MCF 10A (cell line): ENCODE results near the gene PTPRM. TPM values are rescaled to one million over a fixed set of nuclear protein-coding genes. Genes with fewer than 3 reads are reported as not detected.
A peak's percentile ranks its signal among the peaks of the same experiment; 100 is the strongest.
"Not testable (repeated sequence)": the region's sequence is repeated elsewhere in the genome, so short reads cannot be mapped to it uniquely, and the experiment has no call there.

Source experiments
- BruUV-seq: library from RNA; stranded (reverse); fragments of 400-500 nt; replicated peaks from 2 replicates; lab custom pipeline; 2021; lab: Mats Ljungman, UMichigan
- CTCF ChIA-PET: fragments of 300-600 bp; sonication (Branson Sonifier 250); formaldehyde crosslinking; extraction: SDS; loops from one replicate; lab custom pipeline; 2021; ENCODE audit warnings: antibody characterized with exemption, inconsistent platforms; lab: Yijun Ruan, JAX
- POLR2A ChIA-PET: fragments of 300-600, 350-650 bp; sonication (Branson Sonifier 250); formaldehyde crosslinking; extraction: SDS; loops from one replicate; lab custom pipeline; 2020; ENCODE audit warnings: antibody characterized with exemption, inconsistent platforms; lab: Yijun Ruan, JAX
- DNase-seq: peaks from one replicate; pipeline ENCODE4 v3.0.0-alpha.2; 2018; ENCODE audit not compliant: unreplicated experiment
- H3K27ac Mint-ChIP-seq: one replicate; pipeline ENCODE4 v1.8.0; 2022; ENCODE audit warnings: mild to moderate bottlenecking, low read depth, mixed read lengths; ENCODE audit not compliant: unreplicated experiment
- H3K27me3 Mint-ChIP-seq: one replicate; pipeline ENCODE4 v1.8.0; 2022; ENCODE audit warnings: mixed read lengths; ENCODE audit not compliant: insufficient read depth, unreplicated experiment
- H3K36me3 Mint-ChIP-seq: one replicate; pipeline ENCODE4 v1.8.0; 2022; ENCODE audit warnings: mild to moderate bottlenecking, moderate library complexity, mixed read lengths; ENCODE audit not compliant: insufficient read depth, unreplicated experiment
- H3K4me1 Mint-ChIP-seq: one replicate; pipeline ENCODE4 v1.8.0; 2022; ENCODE audit warnings: mixed read lengths; ENCODE audit not compliant: insufficient read depth, unreplicated experiment
- H3K4me3 Mint-ChIP-seq: one replicate; pipeline ENCODE4 v1.8.0; 2022; ENCODE audit warnings: mild to moderate bottlenecking, moderate library complexity, mixed read lengths; ENCODE audit not compliant: unreplicated experiment
- H3K9me3 Mint-ChIP-seq: one replicate; pipeline ENCODE4 v1.8.0; 2022; ENCODE audit warnings: mixed read lengths; ENCODE audit not compliant: unreplicated experiment
- intact Hi-C: fragments of 100-400 bp; cut with micrococcal nuclease; formaldehyde crosslinking; loops from 2 replicates; pipeline ENCODE4 v1.14.1; 2022
- total RNA-seq: library from RNA; stranded (reverse); gene quantifications from 2 replicates; pipeline ENCODE4 v1.2.3, GENCODE V29; 2022
- TF ChIP-seq, protein P1 (sequence below): fragments of 200-600 bp; IDR thresholded peaks from one replicate; pipeline ENCODE4 v1.8.0; 2022; ENCODE audit warnings: antibody characterized with exemption, mild to moderate bottlenecking; ENCODE audit not compliant: unreplicated experiment

Gene PTPRM
- total RNA-seq, 1 experiment from 2014 or later: 82.8 TPM

DNA sequence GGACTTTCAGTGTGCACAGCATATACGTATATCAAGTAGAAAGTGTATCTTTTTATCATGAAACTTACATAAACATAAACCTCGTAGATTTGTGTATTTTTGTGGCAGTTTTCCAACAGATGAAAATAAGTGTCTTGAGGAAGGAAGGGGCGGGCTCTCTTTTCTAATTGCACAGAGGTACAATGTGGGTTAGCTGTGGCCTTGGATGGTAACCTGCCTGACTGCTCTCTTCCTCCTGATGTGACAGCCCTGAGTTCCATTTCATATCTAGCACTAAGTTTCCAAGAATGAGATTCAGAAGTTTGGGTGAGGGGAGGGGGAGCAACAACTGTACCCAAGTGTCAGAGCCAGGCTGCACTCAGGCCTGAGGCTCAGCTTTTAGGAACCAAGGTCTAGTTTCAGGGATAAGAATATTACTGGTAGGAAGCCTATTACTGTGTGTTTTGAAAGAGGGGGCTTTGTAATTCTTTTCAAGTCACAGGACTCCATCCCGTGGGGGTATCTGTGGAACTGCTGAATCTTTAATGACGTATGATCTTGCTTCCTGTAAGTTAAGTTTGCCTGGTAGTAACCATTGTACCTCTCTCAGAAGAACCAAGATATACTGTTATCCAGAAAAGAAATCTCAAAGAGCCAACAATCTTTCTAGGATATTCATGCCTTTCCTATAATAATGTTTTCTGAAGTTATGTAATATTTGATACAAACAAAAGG is 483.7 kb downstream of the PTPRM start:
- POLR2A ChIA-PET: no interaction called here
- Mint-ChIP-seq H3K9me3 (no peaks in the 10 kb centered on the region), H3K27ac (no peak overlapping the region), H3K4me1 (peaks cover 26% of the 10 kb centered on the region), H3K4me3 (no peak overlapping the region), H3K36me3 (peaks cover 6% of the 10 kb centered on the region), H3K27me3 (no peaks in the 10 kb centered on the region)
- TF ChIP-seq, protein P1, sequence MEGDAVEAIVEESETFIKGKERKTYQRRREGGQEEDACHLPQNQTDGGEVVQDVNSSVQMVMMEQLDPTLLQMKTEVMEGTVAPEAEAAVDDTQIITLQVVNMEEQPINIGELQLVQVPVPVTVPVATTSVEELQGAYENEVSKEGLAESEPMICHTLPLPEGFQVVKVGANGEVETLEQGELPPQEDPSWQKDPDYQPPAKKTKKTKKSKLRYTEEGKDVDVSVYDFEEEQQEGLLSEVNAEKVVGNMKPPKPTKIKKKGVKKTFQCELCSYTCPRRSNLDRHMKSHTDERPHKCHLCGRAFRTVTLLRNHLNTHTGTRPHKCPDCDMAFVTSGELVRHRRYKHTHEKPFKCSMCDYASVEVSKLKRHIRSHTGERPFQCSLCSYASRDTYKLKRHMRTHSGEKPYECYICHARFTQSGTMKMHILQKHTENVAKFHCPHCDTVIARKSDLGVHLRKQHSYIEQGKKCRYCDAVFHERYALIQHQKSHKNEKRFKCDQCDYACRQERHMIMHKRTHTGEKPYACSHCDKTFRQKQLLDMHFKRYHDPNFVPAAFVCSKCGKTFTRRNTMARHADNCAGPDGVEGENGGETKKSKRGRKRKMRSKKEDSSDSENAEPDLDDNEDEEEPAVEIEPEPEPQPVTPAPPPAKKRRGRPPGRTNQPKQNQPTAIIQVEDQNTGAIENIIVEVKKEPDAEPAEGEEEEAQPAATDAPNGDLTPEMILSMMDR: no peak
- CTCF ChIA-PET: no interaction called here
- DNase-seq: no peak
- intact Hi-C loops: no loop called here
- no TSS peak for BruUV-seq

DNA sequence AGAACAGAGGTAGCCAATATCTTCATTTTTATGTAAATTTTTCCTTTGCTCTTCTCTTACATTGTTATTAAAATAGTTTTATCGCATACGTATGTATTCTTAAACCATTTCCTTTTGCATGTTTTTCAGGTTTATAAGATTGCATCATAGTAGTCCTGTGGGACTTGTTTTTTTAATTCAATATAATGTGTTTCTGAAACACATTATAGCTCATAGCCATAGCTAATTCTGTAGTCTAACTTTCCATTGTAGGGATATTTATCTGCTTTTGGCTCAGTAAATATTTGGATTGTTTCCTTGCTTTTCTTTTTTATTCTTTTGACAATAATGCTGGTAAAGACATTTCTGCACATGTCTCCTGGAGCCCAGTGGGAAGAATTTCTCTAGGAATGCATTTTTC is 484.3 kb downstream of the PTPRM start:
- TF ChIP-seq, protein P1: no peak
- Mint-ChIP-seq H3K36me3 (peaks cover 4% of the 10 kb centered on the region), H3K4me3 (no peak overlapping the region), H3K4me1 (peaks cover 20% of the 10 kb centered on the region), H3K27me3 (no peaks in the 10 kb centered on the region), H3K27ac (no peak overlapping the region), H3K9me3 (no peaks in the 10 kb centered on the region)
- DNase-seq: no peak
- intact Hi-C loops: no loop called here
- no TSS peak for BruUV-seq
- POLR2A ChIA-PET: no interaction called here
- CTCF ChIA-PET: no interaction called here

DNA sequence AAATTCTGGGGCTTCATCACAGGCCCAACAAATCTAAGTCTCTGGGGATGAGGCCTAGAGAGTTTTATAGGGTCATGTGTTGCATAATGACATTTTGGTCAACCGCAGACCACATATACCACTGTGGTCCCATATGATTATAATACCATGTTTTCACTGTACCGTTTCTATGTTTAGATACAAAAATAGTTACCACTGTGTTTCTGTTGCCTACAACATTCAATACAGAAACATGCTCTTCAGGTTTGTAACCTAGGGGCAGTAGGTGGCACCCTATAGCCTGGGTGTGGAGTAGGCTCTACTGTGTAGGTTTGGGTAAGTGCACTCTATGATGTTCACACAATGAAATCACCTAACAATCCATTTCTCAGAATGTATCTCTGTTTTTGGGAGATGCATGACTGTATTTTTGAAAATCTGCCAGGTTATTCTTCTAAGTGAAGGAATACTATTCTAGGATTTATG is 485.2 kb downstream of the PTPRM start:
- TF ChIP-seq, protein P1: no peak
- CTCF ChIA-PET: interaction anchor here (0.7 to 0.8 kb wide), 3 partner anchors 11 to 833 kb away, joined by 3 to 5 read pairs (median 3); no protein-coding TSS in a partner anchor
- POLR2A ChIA-PET: interaction anchor here (1.0 to 1.5 kb wide), 2 partner anchors 11 to 14 kb away, joined by 4 to 5 read pairs; no protein-coding TSS in a partner anchor
- no peaks in the 10 kb centered on the region for H3K9me3 Mint-ChIP-seq
- BruUV-seq: no TSS peak
- DNase-seq: peak; percentile 20
- H3K27me3 Mint-ChIP-seq: no peaks in the 10 kb centered on the region
- H3K36me3 Mint-ChIP-seq: no peaks in the 10 kb centered on the region
- H3K27ac Mint-ChIP-seq: no peak overlapping the region
- peaks cover 19% of the 10 kb centered on the region for H3K4me1 Mint-ChIP-seq
- no peak overlapping the region for H3K4me3 Mint-ChIP-seq
- intact Hi-C loops: loop anchor here (1.0 kb wide), 1 partner anchor 337 kb away; no protein-coding TSS in a partner anchor

- H3K27ac Mint-ChIP-seq: no peak overlapping the region
- no peaks in the 10 kb centered on the region for H3K9me3 Mint-ChIP-seq
- H3K27me3 Mint-ChIP-seq: no peaks in the 10 kb centered on the region
- H3K36me3 Mint-ChIP-seq: no peaks in the 10 kb centered on the region
- POLR2A ChIA-PET: no interaction called here
- peaks cover 8% of the 10 kb centered on the region for H3K4me1 Mint-ChIP-seq
- no peak for DNase-seq
- no peak overlapping the region for H3K4me3 Mint-ChIP-seq
- TF ChIP-seq, protein P1: no peak
- no TSS peak for BruUV-seq
- CTCF ChIA-PET: interaction anchor here (0.6 kb wide), 2 partner anchors 176 to 184 kb away, joined by 3 read pairs; no protein-coding TSS in a partner anchor
- intact Hi-C loops: no loop called here
Measured at GRCh38 chr18:8056723-8057122, 489.6 kb downstream of the PTPRM start.

- intact Hi-C loops, H3K36me3 Mint-ChIP-seq, DNase-seq, POLR2A ChIA-PET, H3K27ac Mint-ChIP-seq, H3K4me1 Mint-ChIP-seq, H3K27me3 Mint-ChIP-seq, BruUV-seq, H3K4me3 Mint-ChIP-seq, H3K9me3 Mint-ChIP-seq: not testable (repeated sequence)
- CTCF ChIA-PET: interaction anchor here (0.6 kb wide), 1 partner anchor 517 kb away, joined by 4 read pairs; no protein-coding TSS in a partner anchor
Measured at GRCh38 chr18:8063152-8063551, 496.0 kb downstream of the PTPRM start.
